CD1c-positive myeloid dendritic cell (primary cell): Measurements from ENCODE around the gene LDB1.

ENCODE experiments used
- DNase-seq: peaks from one replicate; pipeline ENCODE4 v3.0.0-alpha.2; 2016; ENCODE audit errors: extremely low spot score

Gene LDB1

GRCh38 chr10:102064503-102064867, 55.7 kb downstream of the LDB1 start:
- DNase-seq = no peak

GRCh38 chr10:102059987-102060386, 60.2 kb downstream of the LDB1 start:
- no peak for DNase-seq
